Measurements from ENCODE around the gene TNS1. TPM values are rescaled to one million over a fixed set of nuclear protein-coding genes. Genes with fewer than 3 reads are reported as not detected.

The TNS1 gene
- polyA plus RNA-seq, 6 donors from 2014 or later: 0.05 to 0.57 (median 0.35) TPM; not detected in 2

DNA sequence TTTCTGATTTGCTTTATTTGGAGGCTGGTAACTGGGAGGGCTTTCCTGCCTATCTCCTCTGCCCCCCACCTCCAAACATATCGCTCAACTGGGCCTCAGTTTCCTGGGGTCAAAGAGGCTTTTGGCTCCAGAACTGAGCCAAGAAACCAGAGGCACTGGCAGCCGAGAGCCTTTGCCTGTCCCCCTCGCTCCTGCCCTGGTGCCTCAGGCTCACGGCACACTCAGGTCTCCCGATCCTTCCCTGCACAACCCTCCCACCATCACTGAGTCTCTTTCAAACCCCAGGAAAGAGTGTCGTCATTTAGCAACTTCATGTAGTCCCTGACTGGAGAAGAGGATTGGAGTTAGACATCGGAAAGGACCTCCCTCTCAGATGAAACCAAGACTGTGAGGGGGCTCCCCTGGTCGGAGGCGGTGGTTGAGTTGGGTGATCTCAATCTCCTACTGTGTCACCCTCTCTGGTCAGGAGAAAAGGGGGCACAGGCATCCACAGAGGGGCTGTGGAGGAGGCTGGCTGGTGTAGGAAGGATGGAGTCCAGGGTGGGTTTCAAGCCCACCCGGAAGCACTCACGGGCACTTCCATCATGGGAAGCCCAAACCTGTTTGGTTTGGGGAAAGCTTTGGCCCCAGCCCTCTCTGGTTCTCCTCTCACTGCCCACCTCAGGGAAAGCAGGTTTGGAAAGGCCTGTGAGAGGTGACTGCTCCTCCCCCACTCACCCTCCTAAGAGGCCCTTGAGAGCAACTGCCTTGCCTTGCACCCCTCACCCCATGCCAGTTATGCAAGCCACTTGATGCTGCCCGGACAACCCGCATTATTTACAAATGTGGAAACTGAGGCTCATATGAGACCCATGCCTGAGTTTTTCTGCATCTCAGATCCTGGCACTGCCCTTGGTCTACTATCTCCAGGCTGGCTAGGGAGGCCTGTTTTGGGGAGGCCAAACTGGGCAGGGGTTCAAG, 62.3 kb downstream of the TNS1 start:
- DNase-seq (no peak), ATAC-seq (ENCODE audit: low read depth in 2 of 2) (no peak)
- peaks cover 0 to 36% (median 24%) of the 10 kb centered on the region in 3 donors for H3K27me3 Mint-ChIP-seq
- H3K27ac Mint-ChIP-seq: no peak overlapping the region
- H3K4me1 Mint-ChIP-seq: peaks cover 0 to 2% (median 0%) of the 10 kb centered on the region in 3 donors
- no peak overlapping the region for H3K4me3 Mint-ChIP-seq
- no peaks in the 10 kb centered on the region for H3K9me3 Mint-ChIP-seq
- no peaks in the 10 kb centered on the region for H3K36me3 Mint-ChIP-seq

GRCh38 chr2:217939629-217940245, 63.1 kb downstream of the TNS1 start:
- no peak overlapping the region for H3K27ac Mint-ChIP-seq
- ATAC-seq (ENCODE audit: low read depth in 2 of 2) (no peak), DNase-seq (no peak)
- H3K4me1 Mint-ChIP-seq: peaks cover 0 to 2% (median 0%) of the 10 kb centered on the region in 3 donors
- H3K9me3 Mint-ChIP-seq: no peaks in the 10 kb centered on the region
- no peak overlapping the region for H3K4me3 Mint-ChIP-seq
- no peaks in the 10 kb centered on the region for H3K36me3 Mint-ChIP-seq
- H3K27me3 Mint-ChIP-seq: peaks cover 0 to 35% (median 24%) of the 10 kb centered on the region in 3 donors

GRCh38 chr2:217939220-217939619, 63.6 kb downstream of the TNS1 start:
- no peak overlapping the region for H3K4me3 Mint-ChIP-seq
- DNase-seq: no peak
- no peak for ATAC-seq (ENCODE audit: low read depth in 2 of 2)
- H3K27ac Mint-ChIP-seq: no peak overlapping the region
- H3K9me3 Mint-ChIP-seq: no peaks in the 10 kb centered on the region
- peaks cover 0 to 7% (median 0%) of the 10 kb centered on the region in 3 donors for H3K4me1 Mint-ChIP-seq
- H3K27me3 Mint-ChIP-seq: peaks cover 0 to 38% (median 24%) of the 10 kb centered on the region in 3 donors
- no peaks in the 10 kb centered on the region for H3K36me3 Mint-ChIP-seq

DNA sequence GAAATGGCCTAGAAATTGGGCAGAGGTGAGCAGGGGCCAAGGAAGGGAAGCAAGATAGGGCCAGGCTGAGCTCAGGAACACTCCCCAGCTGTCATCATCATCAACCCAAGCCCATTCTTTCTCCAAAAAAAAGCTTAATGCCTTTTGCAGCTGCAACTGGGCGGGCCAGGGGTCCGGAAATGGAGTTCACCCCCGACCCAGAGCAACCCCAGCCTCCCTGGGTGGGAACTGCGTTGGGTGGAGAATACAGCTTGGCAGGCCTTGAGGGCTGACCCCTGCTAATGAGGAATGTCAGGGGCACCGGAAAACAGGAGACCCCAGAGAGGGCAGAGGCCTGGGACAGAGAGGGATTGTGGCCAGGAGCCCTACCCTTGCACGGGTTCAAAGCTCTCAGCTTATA, 64.8 kb downstream of the TNS1 start:
- H3K27me3 Mint-ChIP-seq: peaks cover 0 to 32% (median 32%) of the 10 kb centered on the region in 3 donors
- DNase-seq (no peak), ATAC-seq (ENCODE audit: low read depth in 2 of 2) (no peak)
- H3K4me1 Mint-ChIP-seq: peaks cover 0 to 7% (median 0%) of the 10 kb centered on the region in 3 donors
- no peaks in the 10 kb centered on the region for H3K36me3 Mint-ChIP-seq
- H3K27ac Mint-ChIP-seq: no peak overlapping the region
- H3K4me3 Mint-ChIP-seq: no peak overlapping the region
- no peaks in the 10 kb centered on the region for H3K9me3 Mint-ChIP-seq

GRCh38 chr2:217937446-217937845, 65.3 kb downstream of the TNS1 start:
- H3K9me3 Mint-ChIP-seq: no peaks in the 10 kb centered on the region
- no peak for DNase-seq
- no peaks in the 10 kb centered on the region for H3K36me3 Mint-ChIP-seq
- no peak for ATAC-seq (ENCODE audit: low read depth in 2 of 2)
- H3K4me1 Mint-ChIP-seq: peaks cover 0 to 7% (median 0%) of the 10 kb centered on the region in 3 donors
- H3K27ac Mint-ChIP-seq: no peak overlapping the region
- peaks cover 0 to 34% (median 31%) of the 10 kb centered on the region in 3 donors for H3K27me3 Mint-ChIP-seq
- H3K4me3 Mint-ChIP-seq: no peak overlapping the region

DNA sequence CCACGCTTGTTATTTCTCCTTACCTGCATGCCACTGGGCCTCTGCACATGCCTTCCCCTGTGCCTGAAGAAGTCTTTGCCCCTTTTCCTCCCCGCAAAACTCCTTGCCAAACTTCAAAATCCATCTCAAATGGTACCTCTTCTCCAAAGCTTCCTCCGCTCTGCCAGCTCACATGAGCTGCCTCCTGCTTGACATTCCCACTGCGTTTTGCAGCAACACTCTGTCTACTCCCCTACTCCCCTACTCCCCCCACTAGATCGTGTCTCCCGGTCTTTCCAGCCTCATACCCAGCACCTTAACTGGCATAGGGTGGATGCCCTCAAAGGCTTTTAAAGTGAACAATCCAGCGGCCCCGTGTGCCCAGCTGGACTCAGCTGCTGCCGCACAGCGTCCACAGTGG, 65.8 kb downstream of the TNS1 start:
- peak overlapping the region in 1 of 8 donors; percentile 75 for H3K4me3 Mint-ChIP-seq

DNA sequence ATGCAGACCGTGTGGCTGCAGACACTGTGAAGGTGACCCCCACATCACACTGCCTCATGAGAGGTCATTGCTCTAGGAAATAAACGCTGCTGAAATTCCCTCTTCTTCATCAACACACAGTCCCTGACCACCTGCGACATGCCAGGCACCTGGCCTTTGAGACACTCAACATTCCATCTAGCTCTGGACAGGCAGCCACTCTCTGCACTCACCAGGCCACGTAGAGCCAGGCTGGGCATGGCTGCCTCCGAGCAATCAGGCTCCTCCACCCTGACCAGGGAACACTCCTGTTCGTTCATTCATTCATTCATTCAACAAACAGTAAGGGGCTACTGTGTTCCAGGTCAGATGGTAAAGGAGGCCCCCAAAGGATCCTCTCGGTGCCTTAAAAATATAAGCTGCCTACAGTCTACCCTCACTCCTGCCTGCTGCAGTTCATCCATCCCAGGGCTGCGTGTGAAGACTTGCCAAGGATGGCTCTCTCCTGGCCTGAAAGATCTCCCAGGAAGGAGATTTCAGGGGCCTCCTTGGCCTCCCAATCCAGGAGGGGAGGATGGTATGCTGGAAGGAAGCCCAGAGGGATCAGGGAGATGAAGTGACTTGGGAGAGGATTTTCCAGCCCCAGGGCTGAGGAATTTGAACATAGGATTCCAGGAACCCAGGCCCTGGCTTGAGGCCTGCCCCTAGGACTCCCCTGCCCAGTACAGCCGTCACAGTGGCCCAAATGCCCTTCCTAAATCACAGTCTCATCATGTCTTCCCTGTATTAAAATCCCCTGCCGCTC, 66.7 kb downstream of the TNS1 start:
- Mint-ChIP-seq H3K4me3 (no peak overlapping the region), H3K4me1 (peaks cover 0 to 7% (median 0%) of the 10 kb centered on the region in 3 donors), H3K36me3 (no peaks in the 10 kb centered on the region), H3K27me3 (peaks cover 0 to 20% (median 17%) of the 10 kb centered on the region in 3 donors), H3K27ac (peak overlapping the region in 2 of 6 donors; percentile 65 to 85), H3K9me3 (no peaks in the 10 kb centered on the region)
- DNase-seq (no peak), ATAC-seq (ENCODE audit: low read depth in 2 of 2) (no peak)

More for the DNA sequence above, 65.8 kb downstream of the TNS1 start:
- no peaks in the 10 kb centered on the region for H3K36me3 Mint-ChIP-seq
- no peaks in the 10 kb centered on the region for H3K9me3 Mint-ChIP-seq
- peaks cover 0 to 29% (median 26%) of the 10 kb centered on the region in 3 donors for H3K27me3 Mint-ChIP-seq
- DNase-seq (no peak), ATAC-seq (ENCODE audit: low read depth in 2 of 2) (no peak)
- H3K4me1 Mint-ChIP-seq: peaks cover 0 to 7% (median 0%) of the 10 kb centered on the region in 3 donors
- peak overlapping the region in 2 of 6 donors; percentile 9 to 68 for H3K27ac Mint-ChIP-seq

- Mint-ChIP-seq H3K27ac (peak overlapping the region in 1 of 6 donors; percentile 63), H3K4me3 (no peak overlapping the region), H3K9me3 (no peaks in the 10 kb centered on the region), H3K36me3 (no peaks in the 10 kb centered on the region), H3K27me3 (peaks cover 0 to 16% (median 13%) of the 10 kb centered on the region in 3 donors), H3K4me1 (peaks cover 0 to 6% (median 0%) of the 10 kb centered on the region in 3 donors)
- DNase-seq (no peak), ATAC-seq (ENCODE audit: low read depth in 2 of 2) (no peak)
These were observed 67.4 kb downstream of the TNS1 start for GRCh38 chr2:217935235-217935879.

DNA sequence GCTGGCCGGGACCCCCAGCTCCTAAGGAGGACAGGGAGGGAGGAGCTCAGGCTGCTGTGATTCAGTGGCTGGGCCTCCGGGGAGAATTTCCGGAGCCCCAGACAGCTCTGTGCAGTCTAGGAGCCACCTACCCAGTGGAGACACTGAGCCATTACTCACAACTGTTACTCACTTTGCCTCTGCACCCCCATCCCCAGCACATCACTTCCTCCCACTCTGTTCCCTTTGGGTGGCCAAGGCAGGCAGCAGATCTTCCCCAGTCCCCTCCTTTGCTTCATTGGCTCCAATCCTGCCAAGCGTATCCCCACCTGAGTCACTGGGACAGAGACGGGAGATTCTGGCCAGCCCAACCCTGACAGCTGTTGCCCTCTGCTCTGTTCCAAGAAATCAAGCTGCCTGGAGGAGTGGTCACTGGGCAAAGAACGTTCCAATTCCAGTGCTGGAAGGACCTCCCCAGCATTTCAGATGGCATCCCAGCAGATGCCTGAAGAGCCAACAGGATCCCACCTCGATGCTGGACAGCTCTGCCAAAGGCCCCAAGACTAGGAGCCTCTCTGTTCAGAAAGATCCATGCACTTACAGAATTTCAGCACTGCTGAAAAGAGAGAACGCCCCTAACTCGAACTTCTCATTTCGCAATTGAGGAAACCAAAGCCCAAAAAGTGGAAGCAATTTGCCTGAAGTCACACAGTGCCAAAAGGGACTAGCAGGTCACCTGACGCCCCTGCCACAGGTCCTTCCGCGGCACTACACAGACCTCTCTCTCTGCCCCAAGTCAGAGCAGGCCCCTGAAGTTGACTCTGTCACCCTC, 68.3 kb downstream of the TNS1 start:
- Mint-ChIP-seq H3K4me1 (peaks cover 0 to 5% (median 0%) of the 10 kb centered on the region in 3 donors), H3K27me3 (peaks cover 0 to 21% (median 11%) of the 10 kb centered on the region in 3 donors), H3K27ac (no peak overlapping the region), H3K9me3 (no peaks in the 10 kb centered on the region), H3K4me3 (no peak overlapping the region), H3K36me3 (no peaks in the 10 kb centered on the region)
- DNase-seq (no peak), ATAC-seq (ENCODE audit: low read depth in 2 of 2) (peak in 1 of 2 donors; percentile 18)

- Mint-ChIP-seq H3K4me1 (peaks cover 0 to 6% (median 3%) of the 10 kb centered on the region in 3 donors), H3K27me3 (peaks cover 0 to 21% (median 11%) of the 10 kb centered on the region in 3 donors), H3K9me3 (no peaks in the 10 kb centered on the region), H3K36me3 (no peaks in the 10 kb centered on the region), H3K27ac (peak overlapping the region in 3 of 6 donors; percentile 34 to 82 (median 70)), H3K4me3 (no peak overlapping the region)
- ATAC-seq (ENCODE audit: low read depth in 2 of 2) (no peak), DNase-seq (no peak)
These were observed 69.2 kb downstream of the TNS1 start for GRCh38 chr2:217933617-217933993.

DNA sequence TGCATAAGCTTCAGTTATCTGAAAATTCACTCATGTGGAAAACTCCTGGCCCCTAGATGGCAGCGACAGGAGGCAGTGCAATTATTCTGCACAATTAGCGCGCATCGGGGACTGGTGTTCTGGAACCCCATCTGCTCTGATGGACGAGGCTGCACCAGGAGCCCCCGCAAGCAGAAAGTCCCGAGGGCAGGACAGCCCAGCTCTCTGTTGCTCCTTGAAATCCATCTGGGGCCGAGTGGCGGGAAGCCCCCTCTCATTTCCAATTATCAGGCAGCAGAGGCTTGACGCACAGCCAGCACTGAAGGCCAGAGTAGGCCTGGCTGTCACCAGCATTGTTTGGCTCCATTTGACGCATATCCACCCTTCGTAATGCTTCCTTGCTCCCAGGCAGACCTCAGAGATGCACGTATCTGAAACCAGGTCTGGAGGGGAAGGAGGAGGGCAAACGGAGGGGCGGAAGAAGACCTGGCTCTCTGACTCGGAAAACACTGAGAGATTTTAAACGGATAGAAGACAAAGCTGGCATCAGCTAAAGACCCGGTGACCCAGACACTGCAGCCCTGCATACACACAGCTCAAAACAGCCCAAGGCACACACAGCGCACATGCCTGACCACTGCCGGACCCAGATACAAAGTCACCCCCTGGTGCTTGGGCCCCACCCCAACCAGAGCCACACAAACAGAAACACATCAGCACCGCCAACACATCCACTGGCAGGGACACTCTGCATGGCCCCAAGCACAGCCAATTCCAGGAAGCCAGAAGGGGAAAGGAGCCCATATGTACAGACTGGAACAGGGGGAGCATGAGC, 69.8 kb downstream of the TNS1 start:
- ATAC-seq (ENCODE audit: low read depth in 2 of 2): no peak

More for the DNA sequence above, 69.8 kb downstream of the TNS1 start:
- Mint-ChIP-seq H3K27me3 (peaks cover 0 to 21% (median 11%) of the 10 kb centered on the region in 3 donors), H3K27ac (peak overlapping the region in 2 of 6 donors; percentile 34 to 70), H3K4me3 (no peak overlapping the region), H3K36me3 (no peaks in the 10 kb centered on the region), H3K4me1 (peaks cover 0 to 7% (median 6%) of the 10 kb centered on the region in 3 donors), H3K9me3 (no peaks in the 10 kb centered on the region)
- no peak for DNase-seq

Data from naive B cell (primary cell).